ENCODE results near the gene PTPRD. TPM values are rescaled to one million over a fixed set of nuclear protein-coding genes. Genes with fewer than 3 reads are reported as not detected.

Gene PTPRD
- total and polyA plus RNA-seq, 2 donors (not counting 1 experiment from before 2014, with no cell fraction given), result 0.35 to 4.8 TPM

GRCh38 chr9:8570776-8571175 lies 2042.0 kb downstream of the PTPRD start:
- no peak for TF ChIP-seq CTCF (conservative IDR thresholded peaks at IDR 0.05 in 1 of 2, IDR thresholded peaks at IDR 0.05 in 1 of 2; ENCODE audit: low read depth in 1 of 2, low read length in 2 of 2)
- no peak for TF ChIP-seq EZH2 (IDR thresholded peaks at IDR 0.05; ENCODE audit: low read length, missing control alignments)
- no peaks in the 10 kb centered on the region for H3K79me2 ChIP-seq (ENCODE audit: control insufficient read depth, insufficient read depth, low read length)

GRCh38 chr9:8569823-8570222 lies 2043.0 kb downstream of the PTPRD start:
- H3K27me3 ChIP-seq (ENCODE audit: control insufficient read depth, insufficient read depth, low read length), result no peaks in the 10 kb centered on the region
- H3K9ac ChIP-seq (ENCODE audit: insufficient read depth, low read length), result no peak overlapping the region
- H3K36me3 ChIP-seq (ENCODE audit: control insufficient read depth, insufficient read depth, low read length), result no peaks in the 10 kb centered on the region
- no peaks in the 10 kb centered on the region for H3K9me3 ChIP-seq (ENCODE audit: control insufficient read depth, insufficient read depth, low read depth, low read length)
- no peak overlapping the region for H3K4me2 ChIP-seq (ENCODE audit: extremely low read depth, insufficient read depth, low read length)
- H4K20me1 ChIP-seq (ENCODE audit: control insufficient read depth, extremely low read depth, insufficient read depth, low read length), result no peaks in the 10 kb centered on the region
- H3K4me1 ChIP-seq (ENCODE audit: control insufficient read depth, extremely low read depth, insufficient read depth, low read length), result no peaks in the 10 kb centered on the region
- DNase-seq (ENCODE audit: low read depth in 2 of 2), result no peak
- H3K79me2 ChIP-seq (ENCODE audit: control insufficient read depth, insufficient read depth, low read length), result no peaks in the 10 kb centered on the region
- no peak overlapping the region for H3K4me3 ChIP-seq (replicated peaks in 1 of 4; ENCODE audit: control extremely low read depth in 1 of 4, insufficient read depth in 1 of 4, low read depth in 3 of 4, low read length in 4 of 4)
- no peak overlapping the region for H3K27ac ChIP-seq (ENCODE audit: insufficient read depth, low read length)
- H2AFZ ChIP-seq (ENCODE audit: low read length), result no peak overlapping the region
- TF ChIP-seq CTCF (conservative IDR thresholded peaks at IDR 0.05 in 1 of 2, IDR thresholded peaks at IDR 0.05 in 1 of 2; ENCODE audit: low read depth in 1 of 2, low read length in 2 of 2), result no peak
- no peak for TF ChIP-seq EZH2 (IDR thresholded peaks at IDR 0.05; ENCODE audit: low read length, missing control alignments)

More at GRCh38 chr9:8570776-8571175, 2042.0 kb downstream of the PTPRD start:
- no peaks in the 10 kb centered on the region for H3K9me3 ChIP-seq (ENCODE audit: control insufficient read depth, insufficient read depth, low read depth, low read length)
- no peak for DNase-seq (ENCODE audit: low read depth in 2 of 2)
- no peaks in the 10 kb centered on the region for H3K4me1 ChIP-seq (ENCODE audit: control insufficient read depth, extremely low read depth, insufficient read depth, low read length)
- H4K20me1 ChIP-seq (ENCODE audit: control insufficient read depth, extremely low read depth, insufficient read depth, low read length), result no peaks in the 10 kb centered on the region
- no peak overlapping the region for H3K4me3 ChIP-seq (replicated peaks in 1 of 4; ENCODE audit: control extremely low read depth in 1 of 4, insufficient read depth in 1 of 4, low read depth in 3 of 4, low read length in 4 of 4)
- no peak overlapping the region for H3K9ac ChIP-seq (ENCODE audit: insufficient read depth, low read length)
- no peaks in the 10 kb centered on the region for H3K27me3 ChIP-seq (ENCODE audit: control insufficient read depth, insufficient read depth, low read length)
- H3K36me3 ChIP-seq (ENCODE audit: control insufficient read depth, insufficient read depth, low read length), result no peaks in the 10 kb centered on the region
- no peak overlapping the region for H2AFZ ChIP-seq (ENCODE audit: low read length)
- no peak overlapping the region for H3K27ac ChIP-seq (ENCODE audit: insufficient read depth, low read length)
- H3K4me2 ChIP-seq (ENCODE audit: extremely low read depth, insufficient read depth, low read length), result no peak overlapping the region

- no peaks in the 10 kb centered on the region for H4K20me1 ChIP-seq (ENCODE audit: control insufficient read depth, extremely low read depth, insufficient read depth, low read length)
- no peaks in the 10 kb centered on the region for H3K36me3 ChIP-seq (ENCODE audit: control insufficient read depth, insufficient read depth, low read length)
- no peaks in the 10 kb centered on the region for H3K4me1 ChIP-seq (ENCODE audit: control insufficient read depth, extremely low read depth, insufficient read depth, low read length)
- no peak overlapping the region for H2AFZ ChIP-seq (ENCODE audit: low read length)
- no peaks in the 10 kb centered on the region for H3K79me2 ChIP-seq (ENCODE audit: control insufficient read depth, insufficient read depth, low read length)
- H3K4me2 ChIP-seq (ENCODE audit: extremely low read depth, insufficient read depth, low read length), result no peak overlapping the region
- H3K9me3 ChIP-seq (ENCODE audit: control insufficient read depth, insufficient read depth, low read depth, low read length), result no peaks in the 10 kb centered on the region
- H3K27ac ChIP-seq (ENCODE audit: insufficient read depth, low read length), result no peak overlapping the region
- H3K9ac ChIP-seq (ENCODE audit: insufficient read depth, low read length), result no peak overlapping the region
- H3K27me3 ChIP-seq (ENCODE audit: control insufficient read depth, insufficient read depth, low read length), result no peaks in the 10 kb centered on the region
- DNase-seq (ENCODE audit: low read depth in 2 of 2), result no peak
- H3K4me3 ChIP-seq (replicated peaks in 1 of 4; ENCODE audit: control extremely low read depth in 1 of 4, insufficient read depth in 1 of 4, low read depth in 3 of 4, low read length in 4 of 4), result no peak overlapping the region
- TF ChIP-seq EZH2 (IDR thresholded peaks at IDR 0.05; ENCODE audit: low read length, missing control alignments) (no peak), CTCF (conservative IDR thresholded peaks at IDR 0.05 in 1 of 2, IDR thresholded peaks at IDR 0.05 in 1 of 2; ENCODE audit: low read depth in 1 of 2, low read length in 2 of 2) (no peak)
Observed at GRCh38 chr9:8567963-8568579, 2044.7 kb downstream of the PTPRD start.

Measured in fibroblast of lung (primary cell).